HG03378 (cell line): Measurements from ENCODE around the gene TP53I11.

Experiments
- ATAC-seq: cut with Tn5 transposase; IDR thresholded peaks from one replicate; pipeline ENCODE4 v1.9.1; 2021; ENCODE audit warnings: mild to moderate bottlenecking, moderate library complexity; ENCODE audit not compliant: unreplicated experiment

Gene TP53I11, protein sequence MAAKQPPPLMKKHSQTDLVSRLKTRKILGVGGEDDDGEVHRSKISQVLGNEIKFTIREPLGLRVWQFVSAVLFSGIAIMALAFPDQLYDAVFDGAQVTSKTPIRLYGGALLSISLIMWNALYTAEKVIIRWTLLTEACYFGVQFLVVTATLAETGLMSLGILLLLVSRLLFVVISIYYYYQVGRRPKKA

DNA sequence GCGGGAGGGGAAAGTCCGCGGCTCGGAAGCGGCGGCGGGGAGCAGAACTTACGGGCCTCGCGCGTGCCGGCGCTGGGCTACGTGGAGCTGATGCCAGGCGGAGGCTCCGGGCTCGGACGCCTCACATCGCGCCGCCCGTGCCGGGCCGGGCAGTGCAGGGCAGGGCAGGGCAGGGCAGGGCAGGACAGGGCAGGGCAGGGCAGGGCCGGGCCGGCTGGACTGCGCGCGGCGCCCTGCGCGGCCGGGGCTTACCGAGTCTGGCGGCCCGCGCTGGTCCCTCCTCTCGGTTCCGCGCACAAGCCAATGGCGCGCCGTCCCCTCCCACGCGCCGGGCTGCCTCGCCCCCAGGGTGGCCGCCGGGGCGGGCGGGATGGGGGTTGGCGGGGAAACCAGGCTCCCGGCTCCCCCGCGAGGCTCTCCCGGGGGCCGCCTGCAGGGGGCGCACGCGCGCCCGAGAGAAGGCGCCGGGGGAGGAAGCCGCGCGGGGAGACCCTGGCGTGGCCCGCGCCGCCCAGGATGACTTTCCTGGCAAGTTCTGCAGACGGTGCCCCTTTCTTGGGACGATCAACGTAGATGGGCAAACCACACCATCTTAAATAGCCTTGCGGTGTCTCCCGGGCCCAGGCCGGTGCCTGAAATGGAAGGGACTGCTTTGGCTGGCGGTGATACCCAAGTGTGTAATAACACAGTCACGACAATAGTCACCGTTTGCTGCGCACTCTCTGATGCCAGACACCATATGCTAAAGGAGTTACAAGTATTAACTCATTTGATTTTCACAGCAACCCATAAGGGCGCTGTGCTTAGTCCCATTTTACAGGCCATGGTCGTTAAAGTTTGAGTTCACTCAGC lies at the start of gene TP53I11:
TP53I11 (minus strand) TSS at position 259 of the 852 bp plus-strand sequence. CDS start 12,548 bp downstream, outside the sequence.
- ATAC-seq: no peak

DNA sequence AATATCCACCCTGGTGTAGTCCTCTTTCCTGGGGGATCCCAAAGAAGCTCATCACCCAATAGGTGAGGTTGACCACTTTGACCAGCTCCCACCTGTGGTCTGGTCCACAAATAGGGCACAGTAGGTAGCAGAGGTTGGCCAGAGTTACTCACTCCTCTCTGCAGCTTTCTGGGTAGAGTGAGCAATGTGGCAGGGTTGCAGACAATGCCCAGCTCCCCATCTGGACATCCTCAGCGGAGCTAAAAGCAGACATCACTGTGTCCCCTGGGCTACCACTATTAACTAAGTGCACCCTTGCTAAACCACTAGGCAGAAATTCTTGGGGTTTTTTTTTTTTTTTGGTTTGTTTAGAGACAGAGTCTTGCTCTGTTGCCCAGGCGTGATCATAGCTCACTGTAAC lies 48.4 kb upstream of the TP53I11 start:
- ATAC-seq: no peak

DNA sequence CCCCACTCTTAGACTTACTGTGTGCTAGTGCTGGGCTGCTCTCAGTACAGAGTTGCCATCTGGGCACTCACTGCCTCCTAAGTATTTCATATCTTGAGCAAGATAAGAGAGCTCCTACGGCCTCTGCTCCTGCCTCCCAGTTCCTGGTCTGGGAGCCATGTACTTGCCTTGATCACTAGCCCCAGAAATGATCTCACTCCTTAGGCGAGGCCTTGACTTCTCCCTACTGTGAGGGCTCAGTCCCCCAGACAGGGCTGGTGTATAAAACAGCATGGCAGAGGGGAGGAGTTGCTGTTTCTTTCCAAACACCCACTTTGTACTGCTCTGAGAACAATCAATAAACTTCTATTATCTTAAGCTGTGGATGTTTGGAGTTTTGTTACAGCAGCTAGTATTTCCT lies 47.4 kb upstream of the TP53I11 start:
- ATAC-seq: no peak

DNA sequence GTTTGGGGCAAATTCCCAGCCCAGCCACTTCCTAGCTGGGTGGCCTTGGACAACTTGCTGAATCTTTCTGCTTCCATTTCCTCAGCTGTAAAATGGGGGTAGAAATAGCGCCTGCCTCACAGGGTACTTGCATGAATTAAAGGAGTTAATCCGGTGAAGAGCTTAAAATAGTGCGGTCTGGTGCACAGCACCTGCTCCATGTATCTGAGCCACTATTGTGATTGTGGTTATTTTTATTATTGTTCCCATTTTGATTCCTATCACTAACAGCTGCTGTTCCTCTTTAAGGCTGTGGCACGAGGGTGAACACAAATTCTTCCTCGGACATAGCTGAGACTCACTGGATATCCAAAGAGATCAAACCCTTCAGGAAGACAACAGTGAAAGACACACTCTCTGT lies 46.9 kb upstream of the TP53I11 start:
- no peak for ATAC-seq

DNA sequence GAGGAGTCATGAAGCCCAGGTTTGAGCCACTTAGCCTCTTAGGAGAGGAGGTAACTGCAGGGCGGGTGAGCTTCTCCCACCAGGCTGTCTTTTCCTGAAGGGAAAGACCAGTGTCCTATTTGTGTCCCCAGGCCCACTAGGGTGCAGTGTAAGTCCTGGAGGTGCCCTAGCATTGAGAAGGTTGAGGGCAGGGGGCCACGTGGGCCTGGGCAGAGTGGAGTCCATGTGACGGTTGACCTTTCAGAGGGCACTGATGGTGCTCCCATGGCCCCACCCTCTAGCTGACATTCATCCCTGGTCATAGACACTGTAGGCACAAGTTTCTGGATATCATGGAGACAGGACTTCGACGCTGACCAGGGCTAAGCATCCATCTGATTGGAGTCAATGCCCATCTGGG lies 44.1 kb upstream of the TP53I11 start:
- no peak for ATAC-seq

DNA sequence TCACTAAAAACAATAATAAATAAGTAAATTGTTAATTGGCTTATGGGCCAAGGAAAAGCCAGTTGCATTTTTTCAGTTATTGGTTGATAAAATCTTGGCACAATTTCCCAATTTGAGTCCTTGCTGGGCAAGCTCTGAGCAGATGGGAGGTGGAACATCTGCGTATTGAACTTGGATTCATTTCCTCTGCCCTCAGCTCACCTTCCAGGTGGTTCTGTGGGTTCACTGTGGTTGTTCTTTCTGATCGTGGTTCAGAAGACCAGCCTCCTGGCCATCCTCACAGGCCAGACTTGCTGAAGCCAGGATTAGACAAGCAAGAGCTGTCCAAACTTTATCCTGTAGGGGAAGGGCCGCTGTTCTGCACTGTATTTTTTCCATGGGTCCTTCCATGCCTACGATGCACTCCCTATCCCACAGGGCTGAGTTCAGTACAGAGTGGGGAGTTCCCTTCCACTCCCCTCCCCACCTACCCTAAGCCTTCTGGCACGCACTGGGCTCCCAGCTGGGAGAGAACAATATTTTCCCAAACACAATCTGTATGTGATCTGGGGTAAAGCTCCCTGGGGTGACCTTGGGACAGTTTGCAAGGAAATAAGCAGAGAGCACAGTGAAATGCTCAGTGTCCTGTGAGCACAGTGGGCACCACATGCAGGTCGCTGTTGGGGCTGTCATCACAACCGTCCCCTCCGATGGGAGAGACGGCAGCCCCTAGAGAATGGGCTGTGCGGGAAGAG lies 43.5 kb upstream of the TP53I11 start:
- no peak for ATAC-seq

DNA sequence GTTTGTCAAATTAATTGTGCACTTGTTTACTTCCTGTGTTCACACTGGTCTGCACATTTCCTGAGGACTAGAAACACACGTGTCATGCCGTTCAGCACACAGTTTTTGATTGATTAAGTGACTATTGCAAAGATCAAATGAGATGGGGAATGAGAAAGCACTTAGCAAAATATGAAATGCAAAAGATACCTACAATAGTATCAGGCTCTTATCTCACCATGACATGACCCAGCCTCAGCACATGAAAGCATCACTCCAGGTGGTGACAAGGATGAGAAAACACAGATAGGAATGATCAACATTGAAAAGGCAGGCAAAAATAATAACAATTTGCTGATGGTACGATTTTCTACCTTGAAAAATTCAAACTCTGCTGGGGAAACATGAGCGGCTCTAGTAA lies 42.1 kb upstream of the TP53I11 start:
- ATAC-seq: no peak

DNA sequence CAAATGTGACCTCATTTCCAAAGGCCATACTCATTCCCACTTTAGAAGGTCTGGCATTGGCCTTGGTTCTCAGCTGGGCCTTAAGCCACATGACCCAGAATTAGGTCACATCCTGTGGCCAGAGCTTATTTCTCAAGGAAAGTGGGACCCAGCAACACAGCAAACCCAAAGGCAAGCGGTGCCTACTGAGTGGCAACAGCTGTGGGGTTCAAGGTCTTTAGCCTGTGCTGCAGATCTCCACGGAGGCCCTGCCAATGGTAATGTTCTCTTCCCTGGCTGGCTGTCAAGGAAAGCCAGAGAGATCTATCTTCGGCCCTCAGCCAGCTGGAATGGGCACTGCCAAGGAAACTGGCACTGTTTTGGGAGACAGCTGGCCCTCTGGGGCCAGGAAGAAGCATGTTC lies 41.5 kb upstream of the TP53I11 start:
- ATAC-seq: no peak

DNA sequence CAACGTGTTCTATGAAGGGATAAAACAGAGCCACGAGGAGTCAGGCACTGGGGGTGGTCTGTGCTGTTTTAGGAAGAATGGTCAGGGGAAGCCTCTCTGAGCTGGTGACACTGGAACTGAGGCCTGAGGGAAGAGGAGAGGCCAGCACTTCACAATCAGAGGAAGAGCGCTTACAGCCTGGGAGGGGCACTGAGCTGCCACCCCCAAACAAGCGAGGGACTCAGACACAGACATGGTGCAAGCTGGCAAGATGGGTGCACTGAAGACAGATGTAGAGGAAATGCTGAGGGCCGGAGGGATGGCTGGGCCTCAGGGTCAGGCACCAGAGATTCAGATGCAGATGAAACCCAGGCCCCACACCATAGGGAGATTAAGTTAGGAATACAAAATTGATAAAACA lies 40.0 kb upstream of the TP53I11 start:
- ATAC-seq: no peak

DNA sequence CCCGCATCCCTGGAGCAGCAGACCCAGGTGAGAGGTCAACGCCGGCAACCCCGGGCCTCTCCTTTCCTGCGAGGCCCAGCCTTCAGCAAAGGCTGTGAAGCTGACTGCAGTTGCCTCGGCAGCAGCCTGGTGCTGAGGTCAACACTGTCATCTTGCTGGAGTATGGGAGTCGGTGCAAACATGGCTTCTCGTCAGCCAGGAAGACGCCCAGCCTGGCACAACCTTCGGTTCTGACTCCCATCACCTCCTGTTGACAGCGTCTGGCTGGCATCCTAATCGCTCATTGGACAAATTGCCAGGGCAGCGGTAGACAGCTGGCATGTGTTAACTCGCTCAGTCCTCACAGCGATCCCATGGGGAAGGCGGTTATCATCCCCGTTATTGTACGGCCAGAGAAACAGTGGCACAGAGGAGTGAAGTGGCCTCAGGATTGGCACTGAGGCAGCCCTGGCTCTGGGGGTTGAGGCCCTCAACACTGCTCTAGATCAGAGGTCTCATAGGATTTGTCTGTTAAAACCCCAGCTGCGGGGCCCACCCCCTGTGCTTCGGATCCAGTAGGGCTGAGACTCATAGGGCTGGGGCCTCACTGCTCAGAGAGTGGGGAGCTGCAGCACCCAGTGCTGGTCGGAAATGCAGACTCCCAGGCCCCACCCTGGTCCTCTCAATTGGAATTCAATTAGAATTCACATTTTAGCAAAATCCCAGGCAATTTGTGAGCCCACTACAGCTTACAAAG lies 39.3 kb upstream of the TP53I11 start:
- ATAC-seq: no peak

DNA sequence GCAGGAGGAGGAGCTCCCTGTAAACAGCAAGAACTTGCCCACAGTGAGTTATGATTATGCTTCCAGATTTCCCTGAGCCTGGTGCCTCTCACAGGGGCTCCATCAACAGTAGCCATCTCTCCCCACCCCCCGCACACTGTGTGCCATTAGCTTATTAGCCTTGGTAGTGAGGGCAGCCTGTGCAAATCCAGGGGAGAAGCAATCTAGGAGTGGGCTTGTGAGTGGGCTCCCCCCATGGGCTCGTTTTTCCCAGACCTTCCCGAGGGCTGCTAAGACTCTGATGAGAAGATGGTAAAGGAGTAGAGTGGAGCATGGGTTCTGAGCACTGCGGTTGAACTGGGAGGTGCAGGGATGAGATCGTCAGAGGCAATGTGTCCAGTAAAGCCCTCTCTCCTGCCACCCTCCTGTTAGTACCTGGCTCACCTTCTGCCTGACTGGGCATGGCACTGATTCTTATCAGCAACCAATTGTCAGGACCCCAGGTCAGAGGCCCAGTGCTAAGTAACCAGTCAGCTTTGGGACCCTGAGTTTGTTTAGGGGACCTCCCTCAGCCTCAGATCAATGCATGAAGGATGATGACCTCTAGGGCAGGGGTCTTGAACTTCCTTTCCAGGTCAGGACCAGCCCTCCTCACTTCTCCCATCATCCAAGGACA lies 38.4 kb upstream of the TP53I11 start:
- ATAC-seq: no peak

DNA sequence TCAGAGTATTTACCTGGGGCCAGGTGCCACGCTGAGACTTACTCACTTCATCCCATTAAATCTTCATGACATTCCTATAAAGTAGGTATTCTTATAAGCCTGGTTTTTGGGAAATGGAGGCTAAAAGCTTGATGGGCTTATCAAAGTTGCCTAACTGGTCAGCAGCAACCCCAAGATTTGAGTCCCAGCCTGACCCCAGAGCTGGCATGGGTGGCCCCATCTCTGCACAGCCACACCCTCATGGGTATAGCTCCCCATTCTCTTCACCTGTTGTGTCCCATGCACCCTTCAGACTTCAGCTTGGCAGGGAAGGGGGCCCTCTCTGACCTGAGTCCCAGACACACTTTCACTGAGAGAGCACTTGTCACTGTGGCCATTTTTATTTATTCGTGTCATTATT lies 37.4 kb upstream of the TP53I11 start:
- ATAC-seq: no peak

DNA sequence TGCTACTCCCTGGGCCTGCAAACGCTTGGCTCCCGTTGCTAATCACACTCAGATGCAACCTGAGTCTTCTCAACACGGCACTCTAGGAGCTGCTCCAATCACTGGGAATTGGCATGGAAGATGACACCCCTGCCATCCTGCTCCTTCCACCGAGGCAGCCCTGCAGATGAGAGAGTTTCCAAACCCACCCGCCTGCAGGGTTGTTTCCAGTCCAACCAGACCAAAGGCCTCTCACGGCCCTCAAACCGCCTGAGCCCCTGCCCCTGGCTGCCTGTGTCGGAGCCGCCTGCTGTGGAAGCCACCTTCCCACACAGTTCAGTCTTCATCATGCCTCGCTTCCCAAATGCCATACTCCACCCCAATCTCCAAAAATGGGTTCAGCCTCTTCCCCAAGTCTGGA lies 36.8 kb upstream of the TP53I11 start:
- no peak for ATAC-seq

DNA sequence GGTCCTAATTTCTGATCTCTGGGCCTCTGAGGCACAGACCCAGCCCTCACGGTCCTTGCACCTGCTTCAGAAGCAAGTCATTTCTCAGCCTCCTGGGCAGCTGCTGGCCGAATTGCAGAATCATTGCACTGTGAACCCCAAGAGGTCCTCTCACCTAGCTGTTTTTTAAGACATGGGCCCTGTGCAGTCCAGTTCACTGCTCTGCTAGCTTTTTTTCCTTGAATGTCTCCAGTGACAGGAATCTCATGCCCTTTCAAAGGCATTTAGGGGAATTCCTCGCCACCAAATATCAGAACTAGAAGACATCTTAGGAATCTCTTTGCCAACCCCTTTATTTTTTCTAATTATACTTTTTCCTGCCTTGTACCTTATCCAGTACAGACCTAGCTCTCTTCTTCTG lies 35.6 kb upstream of the TP53I11 start:
- no peak for ATAC-seq

DNA sequence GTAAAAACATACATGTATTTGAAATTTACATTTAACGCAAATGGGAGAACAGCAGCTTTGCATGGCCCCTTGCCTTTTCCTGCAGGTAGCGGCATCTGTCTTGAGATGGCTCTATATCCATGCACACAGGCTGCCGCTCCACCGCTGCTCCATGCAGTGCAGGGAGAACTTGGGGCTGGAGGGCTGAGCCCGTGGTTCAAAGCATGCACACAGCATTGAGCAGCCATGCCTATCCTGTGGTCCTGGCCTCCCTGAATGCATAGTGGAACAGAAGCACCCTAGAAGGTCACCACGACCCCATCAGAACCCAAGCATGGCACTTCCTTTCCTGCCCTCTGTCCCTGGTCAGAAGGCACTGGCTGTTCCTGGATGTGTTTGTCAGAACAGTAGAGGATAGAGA lies 35.0 kb upstream of the TP53I11 start:
- no peak for ATAC-seq

DNA sequence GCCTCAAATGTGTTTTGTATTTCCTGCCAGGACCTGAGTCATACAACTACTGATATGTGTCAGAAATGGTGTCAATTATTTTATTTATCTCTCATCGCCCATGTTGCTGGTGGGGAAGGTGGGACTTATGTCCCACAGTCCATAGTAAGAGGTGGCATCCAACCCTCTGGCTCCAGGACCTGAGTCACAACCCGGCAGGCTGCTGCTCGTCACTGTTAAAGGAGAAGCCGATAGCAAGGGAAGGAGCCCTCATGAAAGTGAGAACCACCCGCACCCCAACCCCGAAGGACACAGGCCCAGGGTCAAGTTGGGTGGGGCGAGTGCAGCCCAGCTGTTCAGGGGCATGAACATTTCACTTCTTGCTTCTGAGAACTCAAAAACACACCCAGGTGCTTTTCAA lies 33.1 kb upstream of the TP53I11 start:
- ATAC-seq: no peak

DNA sequence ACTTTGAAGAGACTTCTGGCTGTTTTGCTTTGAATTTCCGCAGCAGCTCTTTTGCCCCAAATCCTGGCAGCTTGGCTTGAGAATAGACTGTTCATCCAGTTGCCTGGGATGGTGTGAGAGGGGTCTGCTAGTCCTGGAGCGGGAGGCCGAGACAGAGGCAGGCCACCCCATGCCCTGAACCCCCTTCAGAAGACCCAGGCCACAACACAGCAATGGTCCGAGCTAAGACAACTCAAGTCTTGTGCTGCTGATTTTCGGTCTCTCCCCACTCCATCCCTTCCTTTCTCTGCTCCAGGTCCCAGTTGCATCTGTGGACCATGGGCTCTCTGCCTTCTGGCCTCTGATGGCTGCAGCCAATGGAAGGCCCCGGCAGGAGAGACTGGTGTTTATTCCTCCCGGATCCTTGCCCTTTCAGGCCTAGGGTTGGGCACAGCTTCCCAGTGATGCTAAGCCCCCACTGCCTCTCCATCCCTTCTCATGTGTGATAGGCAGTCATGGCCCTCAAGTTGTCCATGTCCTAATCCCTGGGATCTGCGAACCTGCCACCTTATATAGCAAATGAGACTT lies 31.9 kb upstream of the TP53I11 start:
- no peak for ATAC-seq

DNA sequence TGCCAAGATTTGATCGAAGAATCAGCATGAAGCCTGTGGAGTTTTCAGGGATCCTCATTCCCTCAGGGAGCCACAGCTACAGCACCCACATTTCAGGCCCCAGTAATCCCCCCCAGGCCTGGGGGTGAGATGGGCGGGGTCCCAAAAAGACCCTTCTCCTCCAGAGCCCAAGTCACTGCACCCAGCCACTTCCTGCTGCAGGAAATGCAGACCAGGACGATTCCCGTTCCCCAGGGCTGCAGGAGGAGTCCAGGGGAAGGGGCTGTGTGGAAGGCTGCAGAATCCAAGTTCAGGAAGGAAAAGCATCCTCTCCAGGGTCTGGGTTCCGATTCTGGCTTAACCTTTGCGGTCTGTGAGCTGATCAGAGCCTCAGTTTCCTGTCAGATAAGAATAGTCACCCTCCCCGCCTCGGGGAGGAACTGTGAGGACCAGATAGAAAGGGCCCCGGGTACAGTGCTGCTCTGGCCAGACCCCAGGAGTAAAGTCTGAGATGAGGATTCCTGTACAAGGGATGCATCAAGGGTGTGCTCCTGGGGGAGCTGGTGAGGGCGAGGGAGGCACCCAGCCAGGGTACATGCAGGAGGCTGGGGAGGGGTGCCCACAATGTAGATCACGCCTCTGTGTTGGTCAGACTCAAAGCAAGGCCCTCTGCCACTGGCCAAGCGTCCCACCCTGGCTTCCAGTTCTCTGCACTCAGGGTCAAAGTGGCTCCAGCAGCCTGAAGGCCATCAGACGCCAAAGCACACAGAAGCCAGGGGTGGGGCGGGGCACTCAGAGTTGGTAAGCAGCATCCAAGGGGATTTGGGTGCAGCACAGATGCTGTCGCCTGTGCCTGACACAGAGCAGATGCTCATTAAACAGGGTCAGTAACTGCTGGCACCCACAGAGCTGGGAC lies 30.1 kb upstream of the TP53I11 start:
- no peak for ATAC-seq
